Measurements from ENCODE around the gene AP2B1.

Gene AP2B1

GRCh38 chr17:35731917-35732805, 145.0 kb downstream of the AP2B1 start:
- no peak for FAIRE-seq

GRCh38 chr17:35732806-35733136, 145.6 kb downstream of the AP2B1 start:
- FAIRE-seq: no peak

GRCh38 chr17:35733366-35733765, 146.2 kb downstream of the AP2B1 start:
- FAIRE-seq: no peak

GRCh38 chr17:35734396-35734795, 147.3 kb downstream of the AP2B1 start:
- FAIRE-seq: no peak

- no peak for FAIRE-seq
These were observed 148.1 kb downstream of the AP2B1 start for GRCh38 chr17:35735036-35735805.

- no peak for FAIRE-seq
These were observed 149.1 kb downstream of the AP2B1 start for GRCh38 chr17:35736236-35736635.

- FAIRE-seq: no peak
These were observed 151.5 kb downstream of the AP2B1 start for GRCh38 chr17:35738519-35739133.

- FAIRE-seq: no peak
These were observed 153.1 kb downstream of the AP2B1 start for GRCh38 chr17:35740216-35740615.

GRCh38 chr17:35740997-35741931, 154.1 kb downstream of the AP2B1 start:
- FAIRE-seq: no peak

GRCh38 chr17:35742496-35742895, 155.4 kb downstream of the AP2B1 start:
- FAIRE-seq: no peak

- no peak for FAIRE-seq
These were observed 155.9 kb downstream of the AP2B1 start for GRCh38 chr17:35742896-35743477.

- FAIRE-seq: no peak
These were observed 156.7 kb downstream of the AP2B1 start for GRCh38 chr17:35743626-35744328.

GRCh38 chr17:35744830-35745229, 157.7 kb downstream of the AP2B1 start:
- no peak for FAIRE-seq

- no peak for FAIRE-seq
These were observed 158.1 kb downstream of the AP2B1 start for GRCh38 chr17:35745246-35745645.

GRCh38 chr17:35745749-35746320, 158.7 kb downstream of the AP2B1 start:
- no peak for FAIRE-seq

GRCh38 chr17:35747540-35748017, 160.5 kb downstream of the AP2B1 start:
- FAIRE-seq: no peak

GRCh38 chr17:35748341-35748841, 161.3 kb downstream of the AP2B1 start:
- no peak for FAIRE-seq

GRCh38 chr17:35748979-35749378, 161.9 kb downstream of the AP2B1 start:
- no peak for FAIRE-seq

- FAIRE-seq: no peak
These were observed 162.7 kb downstream of the AP2B1 start for GRCh38 chr17:35749560-35750412.

Measured in islet of Langerhans (tissue), 1 donor.